ENCODE data around the gene C2orf81.

DNA sequence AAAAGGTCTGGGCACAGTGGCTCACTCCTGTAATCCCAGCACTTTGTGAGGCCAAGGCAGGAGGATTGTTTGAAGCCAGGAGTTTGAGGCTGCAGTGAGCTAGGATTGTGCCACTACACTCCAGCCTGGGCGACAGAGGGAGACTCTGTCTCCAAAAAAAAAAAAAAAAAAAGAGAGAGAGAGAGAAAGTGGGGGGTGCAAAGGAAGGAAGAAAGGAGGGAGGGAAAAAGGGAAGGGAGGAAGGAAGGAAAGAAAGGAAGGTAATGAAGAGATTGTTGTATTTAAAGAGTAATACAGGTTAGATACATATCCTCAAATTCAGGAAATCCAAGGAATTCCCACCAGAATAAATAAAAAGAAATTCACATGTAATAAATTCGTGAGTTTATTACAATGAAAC, 19.5 kb downstream of the C2orf81 start:
- TF ChIP-seq, protein P1, sequence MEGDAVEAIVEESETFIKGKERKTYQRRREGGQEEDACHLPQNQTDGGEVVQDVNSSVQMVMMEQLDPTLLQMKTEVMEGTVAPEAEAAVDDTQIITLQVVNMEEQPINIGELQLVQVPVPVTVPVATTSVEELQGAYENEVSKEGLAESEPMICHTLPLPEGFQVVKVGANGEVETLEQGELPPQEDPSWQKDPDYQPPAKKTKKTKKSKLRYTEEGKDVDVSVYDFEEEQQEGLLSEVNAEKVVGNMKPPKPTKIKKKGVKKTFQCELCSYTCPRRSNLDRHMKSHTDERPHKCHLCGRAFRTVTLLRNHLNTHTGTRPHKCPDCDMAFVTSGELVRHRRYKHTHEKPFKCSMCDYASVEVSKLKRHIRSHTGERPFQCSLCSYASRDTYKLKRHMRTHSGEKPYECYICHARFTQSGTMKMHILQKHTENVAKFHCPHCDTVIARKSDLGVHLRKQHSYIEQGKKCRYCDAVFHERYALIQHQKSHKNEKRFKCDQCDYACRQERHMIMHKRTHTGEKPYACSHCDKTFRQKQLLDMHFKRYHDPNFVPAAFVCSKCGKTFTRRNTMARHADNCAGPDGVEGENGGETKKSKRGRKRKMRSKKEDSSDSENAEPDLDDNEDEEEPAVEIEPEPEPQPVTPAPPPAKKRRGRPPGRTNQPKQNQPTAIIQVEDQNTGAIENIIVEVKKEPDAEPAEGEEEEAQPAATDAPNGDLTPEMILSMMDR (IDR thresholded peaks at IDR 0.05; ENCODE audit: low read length) = no peak
- no peak for TF ChIP-seq EZH2 (IDR thresholded peaks at IDR 0.05; ENCODE audit: borderline replicate concordance, low read length)
